Endodermal cell (in vitro differentiated cells): ENCODE results near the gene MAP1LC3A. TPM values are rescaled to one million over a fixed set of nuclear protein-coding genes. Genes with fewer than 3 reads are reported as not detected.
A peak's percentile ranks its signal among the peaks of the same experiment; 100 is the strongest.

Experiments
- DNase-seq: peaks from one replicate; pipeline ENCODE4 v3.0.0-alpha.2; 2017
- H3K27ac ChIP-seq: 2 replicates; pipeline ENCODE4 v1.5.1; 2013; ENCODE audit warnings: mild to moderate bottlenecking, low read depth, low read length, moderate library complexity
- H3K27me3 ChIP-seq: 2 replicates; pipeline ENCODE4 v1.6.1; 2013; ENCODE audit warnings: mild to moderate bottlenecking, low read length, moderate library complexity; ENCODE audit not compliant: insufficient read depth, control insufficient read depth, poor library complexity, severe bottlenecking
- H3K36me3 ChIP-seq: 2 replicates; pipeline ENCODE4 v1.7.0; 2013; ENCODE audit warnings: mild to moderate bottlenecking, low read length, moderate library complexity; ENCODE audit not compliant: control insufficient read depth, insufficient read depth
- H3K4me1 ChIP-seq: one replicate; pipeline ENCODE4 v1.7.0; 2013; ENCODE audit warnings: low read length; ENCODE audit not compliant: control insufficient read depth, insufficient read depth
- H3K4me3 ChIP-seq: 2 replicates; pipeline ENCODE4 v1.5.1; 2013; ENCODE audit warnings: mild to moderate bottlenecking, low read length, moderate library complexity
- H3K9ac ChIP-seq: 2 replicates; pipeline ENCODE4 v1.6.1; 2013; ENCODE audit warnings: mild to moderate bottlenecking, low read length, moderate library complexity; ENCODE audit not compliant: poor library complexity, severe bottlenecking; ENCODE audit errors: extremely low read depth
- H3K9me3 ChIP-seq: 2 replicates; pipeline ENCODE4 v1.6.1; 2013; ENCODE audit warnings: mild to moderate bottlenecking, low read length, moderate library complexity; ENCODE audit not compliant: control insufficient read depth
- H3K27ac Mint-ChIP-seq: 2 replicates; pipeline ENCODE4 v1.8.0; 2020; ENCODE audit warnings: mixed read lengths
- H3K27me3 Mint-ChIP-seq: 2 replicates; pipeline ENCODE4 v1.8.0; 2021; ENCODE audit warnings: mild to moderate bottlenecking, mixed read lengths; ENCODE audit not compliant: insufficient read depth
- H3K36me3 Mint-ChIP-seq: 2 replicates; pipeline ENCODE4 v1.8.0; 2020; ENCODE audit warnings: low read depth, mixed read lengths
- H3K4me1 Mint-ChIP-seq: 2 replicates; pipeline ENCODE4 v1.8.0; 2020; ENCODE audit warnings: mixed read lengths
- H3K4me3 Mint-ChIP-seq: 2 replicates; pipeline ENCODE4 v1.8.0; 2020; ENCODE audit warnings: mild to moderate bottlenecking, moderate library complexity, mixed read lengths
- H3K9me3 Mint-ChIP-seq: 2 replicates; pipeline ENCODE4 v1.8.0; 2020; ENCODE audit warnings: mild to moderate bottlenecking, mixed read lengths
- CTCF ChIP-seq: fragments of 200-600 bp; sonication (generic); conservative IDR thresholded peaks from 2 replicates; pipeline ENCODE4 v1.5.0; 2021; ENCODE audit warnings: antibody characterized with exemption, mild to moderate bottlenecking
- WGBS, 2 experiments: methylation state at CpG; one replicate each; pipeline versions ENCODE4 v1.1.5 to v1.1.7; 2013; ENCODE audit warnings: missing lambda C conversion rate in 2 of 2, mixed read lengths in 1 of 2; ENCODE audit not compliant: insufficient coverage in 1 of 2, insufficient read length in 1 of 2; 5-methylcytosine and 5-hydroxymethylcytosine counted together
- total RNA-seq, 2 donors: library from RNA; stranded (reverse); fragmentation: NEBNext Ultra II Directional in 1 of 2; extraction: Animal tissue kit (Norgen Biotek cat#: 25700) in 1 of 2; gene quantifications; 2 replicates in 1 of 2; 3 replicates in 1 of 2; pipeline ENCODE4 v1.2.1, GENCODE V29; 2021

MAP1LC3A gene
- total RNA-seq, 2 donors from 2014 or later, result 19.0 to 41.6 TPM

DNA sequence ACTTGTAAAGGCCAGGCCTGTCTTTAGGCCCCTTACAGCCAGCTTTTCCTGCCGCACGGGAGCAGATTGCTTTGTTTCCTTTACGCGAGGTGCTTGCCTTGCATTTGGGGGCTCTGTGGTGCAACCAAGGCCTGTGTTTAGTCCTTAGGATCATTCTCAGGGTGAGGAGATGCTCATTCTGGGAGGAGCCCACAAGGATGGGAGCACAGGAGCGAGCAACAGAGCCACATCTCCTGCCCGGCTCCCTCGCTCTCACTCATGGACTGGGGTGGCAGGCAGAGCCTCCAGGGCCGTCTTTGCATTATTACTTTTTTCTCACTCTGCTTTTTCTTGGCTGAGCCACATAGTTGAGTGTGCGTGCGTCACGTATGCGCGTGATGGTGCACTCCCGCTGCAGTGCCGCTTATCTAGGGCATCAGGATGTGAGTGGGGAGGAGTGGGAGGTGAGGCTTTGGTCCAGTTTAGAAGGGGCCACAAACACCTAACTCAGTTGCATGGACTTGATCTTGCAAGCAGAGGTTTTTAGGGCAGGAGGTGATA is 23.1 kb upstream of the MAP1LC3A start:
- no peak for DNase-seq
- no peaks in the 10 kb centered on the region for H3K27me3 ChIP-seq
- H3K27ac ChIP-seq, result no peak overlapping the region
- Mint-ChIP-seq H3K4me3 (no peak overlapping the region), H3K36me3 (peaks cover 77% of the 10 kb centered on the region), H3K27me3 (no peaks in the 10 kb centered on the region), H3K9me3 (no peaks in the 10 kb centered on the region), H3K4me1 (no peaks in the 10 kb centered on the region), H3K27ac (no peak overlapping the region)
- peaks cover 77% of the 10 kb centered on the region for H3K36me3 ChIP-seq
- H3K4me1 ChIP-seq, result no peaks in the 10 kb centered on the region
- 93 to 96% methylated on average over 11 to 15 of the region's 15 CpGs for WGBS, 2 experiments
- no peak overlapping the region for H3K9ac ChIP-seq
- no peak overlapping the region for H3K4me3 ChIP-seq
- TF ChIP-seq CTCF, result no peak
- no peaks in the 10 kb centered on the region for H3K9me3 ChIP-seq

DNA sequence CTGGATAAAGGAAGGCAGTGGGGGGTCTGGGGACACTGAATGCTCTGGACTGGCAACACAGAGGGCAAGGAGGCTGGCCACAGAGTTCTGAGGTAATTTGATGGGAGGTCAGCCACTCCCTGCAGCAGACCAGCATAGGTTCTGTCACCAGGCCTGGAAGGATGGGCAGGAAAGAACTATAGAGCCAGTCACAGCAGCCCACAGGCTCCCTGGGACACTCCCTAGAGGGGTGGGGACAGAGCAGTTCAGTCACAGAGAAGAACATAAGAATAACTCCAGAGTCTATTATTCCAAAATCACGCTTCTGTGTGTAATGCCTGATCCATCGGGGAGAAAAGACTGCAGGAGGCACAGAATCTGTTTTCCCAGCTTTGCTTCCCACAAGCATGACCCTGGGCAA is 22.7 kb upstream of the MAP1LC3A start:
- Histone ChIP-seq H3K27me3 (no peaks in the 10 kb centered on the region), H3K27ac (no peak overlapping the region), H3K9me3 (no peaks in the 10 kb centered on the region), H3K36me3 (peaks cover 78% of the 10 kb centered on the region), H3K4me3 (no peak overlapping the region), H3K4me1 (no peaks in the 10 kb centered on the region), H3K9ac (no peak overlapping the region)
- 87 to 98% methylated on average over 2 of the region's 2 CpGs for WGBS, 2 experiments
- Mint-ChIP-seq H3K4me3 (no peak overlapping the region), H3K9me3 (no peaks in the 10 kb centered on the region), H3K36me3 (peaks cover 77% of the 10 kb centered on the region), H3K27me3 (no peaks in the 10 kb centered on the region), H3K27ac (no peak overlapping the region), H3K4me1 (no peaks in the 10 kb centered on the region)
- no peak for TF ChIP-seq CTCF
- no peak for DNase-seq

DNA sequence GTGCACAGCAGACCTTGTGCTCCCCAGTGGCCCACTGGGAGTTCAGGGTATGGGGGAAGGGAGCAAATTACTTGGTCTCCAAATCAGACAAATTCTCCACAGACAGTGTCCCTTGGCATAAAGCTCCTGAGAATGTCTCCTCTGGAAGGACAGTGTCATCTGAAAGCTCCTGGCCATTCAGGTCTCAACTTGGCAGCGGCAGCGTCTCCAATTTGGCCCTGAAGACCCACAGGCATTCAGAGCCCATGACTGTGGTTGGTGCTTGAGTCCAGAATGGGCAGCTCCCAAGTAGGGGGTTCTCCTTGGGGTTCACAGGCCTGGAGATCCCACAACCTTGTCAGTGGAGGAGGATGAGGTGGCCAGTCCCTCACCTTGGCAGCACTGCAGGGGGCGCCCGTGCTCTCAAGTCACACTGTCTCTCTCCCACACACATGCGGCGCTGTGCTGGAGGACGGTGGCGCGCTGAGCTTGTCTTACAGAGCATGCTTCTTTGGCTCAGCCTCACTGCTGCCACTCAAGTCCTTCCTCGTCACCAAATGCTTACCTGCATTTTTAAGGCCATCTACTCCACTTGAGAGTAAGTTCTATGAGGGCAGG is 21.6 kb upstream of the MAP1LC3A start:
- Histone ChIP-seq H3K9me3 (no peaks in the 10 kb centered on the region), H3K9ac (no peak overlapping the region), H3K36me3 (peaks cover 79% of the 10 kb centered on the region), H3K4me3 (no peak overlapping the region), H3K27ac (no peak overlapping the region), H3K4me1 (no peaks in the 10 kb centered on the region), H3K27me3 (no peaks in the 10 kb centered on the region)
- Mint-ChIP-seq H3K27ac (peak overlapping the region; percentile 58), H3K4me3 (no peak overlapping the region), H3K4me1 (no peaks in the 10 kb centered on the region), H3K36me3 (peaks cover 83% of the 10 kb centered on the region), H3K27me3 (no peaks in the 10 kb centered on the region), H3K9me3 (no peaks in the 10 kb centered on the region)
- peak; percentile 73 for TF ChIP-seq CTCF
- WGBS, 2 experiments, result 85 to 96% methylated on average over 6 to 10 of the region's 10 CpGs
- peak; percentile 86 for DNase-seq
